H9 (cell line): Measurements from ENCODE around the gene ZNRF4. TPM values are rescaled to one million over a fixed set of nuclear protein-coding genes. Genes with fewer than 3 reads are reported as not detected.

ENCODE experiments used
- DNase-seq: peaks from one replicate; pipeline ENCODE4 v3.0.0-alpha.2; 2017
- H2AFZ ChIP-seq: one replicate; pipeline ENCODE4 v1.6.1; 2013; ENCODE audit warnings: mild to moderate bottlenecking, low read length, control low read depth, moderate library complexity
- H2AK5ac ChIP-seq: 2 replicates; pipeline ENCODE4 v1.6.1; 2013; ENCODE audit warnings: low read length, control low read depth, mixed read lengths; ENCODE audit not compliant: insufficient read length
- H2BK120ac ChIP-seq: one replicate; pipeline ENCODE4 v1.6.1; 2013; ENCODE audit warnings: low read depth, mild to moderate bottlenecking, low read length, control low read depth, inconsistent platforms; ENCODE audit not compliant: poor library complexity, severe bottlenecking
- H2BK12ac ChIP-seq: 2 replicates; pipeline ENCODE4 v1.6.1; 2013; ENCODE audit warnings: low read length, control low read depth, mixed read lengths, low read depth; ENCODE audit not compliant: insufficient read length
- H2BK15ac ChIP-seq: 2 replicates; pipeline ENCODE4 v1.6.1; 2013; ENCODE audit warnings: low read depth, low read length, control low read depth
- H2BK20ac ChIP-seq: one replicate; pipeline ENCODE4 v1.6.1; 2013; ENCODE audit warnings: low read depth, mild to moderate bottlenecking, low read length, control low read depth, inconsistent platforms; ENCODE audit not compliant: poor library complexity, severe bottlenecking
- H2BK5ac ChIP-seq: 2 replicates; pipeline ENCODE4 v1.6.1; 2013; ENCODE audit warnings: low read length, control low read depth, mixed read lengths; ENCODE audit not compliant: insufficient read length
- H3K14ac ChIP-seq: 2 replicates; pipeline ENCODE4 v1.6.1; 2013; ENCODE audit warnings: low read length, control low read depth; ENCODE audit not compliant: insufficient read depth
- H3K18ac ChIP-seq: 2 replicates; pipeline ENCODE4 v1.6.1; 2013; ENCODE audit warnings: low read depth, mild to moderate bottlenecking, mixed read lengths, low read length, control low read depth; ENCODE audit not compliant: insufficient read length
- H3K23ac ChIP-seq: 2 replicates; pipeline ENCODE4 v1.6.1; 2013; ENCODE audit warnings: low read length, control low read depth, mixed read lengths, low read depth; ENCODE audit not compliant: insufficient read length
- H3K23me2 ChIP-seq: 2 replicates; pipeline ENCODE4 v1.6.1; 2013; ENCODE audit warnings: low read depth, mild to moderate bottlenecking, mixed read lengths, low read length, control low read depth; ENCODE audit not compliant: insufficient read length, poor library complexity, severe bottlenecking
- H3K27ac ChIP-seq: 2 replicates; pipeline ENCODE4 v1.5.1; 2013; ENCODE audit warnings: low read length, control low read depth, mixed read lengths, low read depth; ENCODE audit not compliant: insufficient read length
- H3K27me3 ChIP-seq: 2 replicates; pipeline ENCODE4 v1.6.1; 2013; ENCODE audit warnings: low read length, control low read depth, inconsistent platforms; ENCODE audit not compliant: insufficient read depth
- H3K4ac ChIP-seq: 2 replicates; pipeline ENCODE4 v1.6.1; 2013; ENCODE audit warnings: low read depth, mild to moderate bottlenecking, control low read depth, inconsistent platforms, low read length, moderate library complexity
- H3K4me1 ChIP-seq: 2 replicates; pipeline ENCODE4 v1.6.1; 2013; ENCODE audit warnings: low read length, control low read depth, inconsistent platforms; ENCODE audit not compliant: insufficient read depth
- H3K4me2 ChIP-seq: 2 replicates; pipeline ENCODE4 v1.6.1; 2013; ENCODE audit warnings: low read length, control low read depth, mixed read lengths; ENCODE audit not compliant: insufficient read length, insufficient read depth
- H3K56ac ChIP-seq: 2 replicates; pipeline ENCODE4 v1.6.1; 2013; ENCODE audit warnings: low read depth, mild to moderate bottlenecking, mixed read lengths, low read length, control low read depth; ENCODE audit not compliant: insufficient read length
- H3K79me1 ChIP-seq: 2 replicates; pipeline ENCODE4 v1.6.1; 2013; ENCODE audit warnings: low read depth, mild to moderate bottlenecking, moderate library complexity, low read length, control low read depth, inconsistent platforms; ENCODE audit not compliant: insufficient read depth, poor library complexity, severe bottlenecking
- H3K79me2 ChIP-seq: 2 replicates; pipeline ENCODE4 v1.6.1; 2013; ENCODE audit warnings: low read length, control low read depth, inconsistent platforms; ENCODE audit not compliant: insufficient read depth
- H3K9ac ChIP-seq: 2 replicates; pipeline ENCODE4 v1.6.1; 2013; ENCODE audit warnings: low read length, control low read depth, mixed read lengths; ENCODE audit not compliant: insufficient read length; ENCODE audit errors: extremely low read depth
- H3K9me3 ChIP-seq: one replicate; pipeline ENCODE4 v1.6.1; 2013; ENCODE audit warnings: low read depth, low read length, inconsistent platforms; ENCODE audit not compliant: control insufficient read depth
- H3T11ph ChIP-seq: one replicate; pipeline ENCODE4 v1.6.1; 2013; ENCODE audit warnings: mild to moderate bottlenecking, low read length, control low read depth, inconsistent platforms
- H4K20me1 ChIP-seq: one replicate; pipeline ENCODE4 v1.6.1; 2013; ENCODE audit not compliant: control insufficient read depth, insufficient read length, insufficient read depth
- H4K5ac ChIP-seq: 2 replicates; pipeline ENCODE4 v1.6.1; 2013; ENCODE audit warnings: low read depth, mild to moderate bottlenecking, mixed read lengths, low read length, control low read depth; ENCODE audit not compliant: insufficient read length
- H4K8ac ChIP-seq: replicated peaks from 2 replicates; pipeline ENCODE4 v1.6.1; 2013; ENCODE audit warnings: low read length, control low read depth, mixed read lengths, low read depth; ENCODE audit not compliant: insufficient read length
- H4K91ac ChIP-seq: 2 replicates; pipeline ENCODE4 v1.6.1; 2013; ENCODE audit warnings: low read depth, mild to moderate bottlenecking, moderate library complexity, mixed read lengths, low read length, control low read depth; ENCODE audit not compliant: insufficient read length
- H3K27ac Mint-ChIP-seq, 3 experiments: 2 replicates in 2 of 3; 3 replicates in 1 of 3; pipeline ENCODE4 v1.8.0; 2020 to 2021; ENCODE audit warnings: mixed read lengths in 3 of 3, mild to moderate bottlenecking in 1 of 3, moderate library complexity in 1 of 3
- H3K27me3 Mint-ChIP-seq: 2 replicates; pipeline ENCODE4 v1.8.0; 2021; ENCODE audit warnings: low read depth, mild to moderate bottlenecking, moderate library complexity, mixed read lengths
- H3K36me3 Mint-ChIP-seq, 3 experiments: 2 replicates in 2 of 3; 3 replicates in 1 of 3; pipeline ENCODE4 v1.8.0; 2020 to 2021; ENCODE audit warnings: low read depth in 3 of 3, mixed read lengths in 3 of 3; ENCODE audit not compliant: insufficient read depth in 1 of 3
- H3K4me1 Mint-ChIP-seq, 2 experiments: 2 replicates each; pipeline ENCODE4 v1.8.0; 2020; ENCODE audit warnings: mixed read lengths in 2 of 2
- H3K4me3 Mint-ChIP-seq, 2 experiments: 2 replicates in 1 of 2; 3 replicates in 1 of 2; pipeline ENCODE4 v1.8.0; 2020 to 2021; ENCODE audit warnings: mild to moderate bottlenecking in 2 of 2, mixed read lengths in 2 of 2, moderate library complexity in 1 of 2
- H3K9me3 Mint-ChIP-seq, 2 experiments: 2 replicates in 1 of 2; 3 replicates in 1 of 2; pipeline ENCODE4 v1.8.0; 2020; ENCODE audit warnings: mild to moderate bottlenecking in 2 of 2, mixed read lengths in 2 of 2, moderate library complexity in 1 of 2
- CTCF ChIP-seq: fragments of 200-600 bp; sonication (generic); conservative IDR thresholded peaks from 3 replicates; pipeline ENCODE4 v1.8.0; 2021; ENCODE audit warnings: antibody characterized with exemption, mild to moderate bottlenecking
- whole genome bisulfite sequencing: extraction: QIAGEN DNeasy Blood & Tissue Kit; methylation state at CpG from one replicate; pipeline ENCODE4 v1.1.7; 2013; ENCODE audit warnings: missing lambda C conversion rate, low lambda C conversion rate, mixed read lengths; ENCODE audit not compliant: insufficient read length; ENCODE audit errors: extremely low coverage; 5-methylcytosine and 5-hydroxymethylcytosine counted together
- total RNA-seq: library from RNA; stranded (reverse); gene quantifications from 2 replicates; pipeline ENCODE4 v1.2.1, GENCODE V29; 2021

The ZNRF4 gene
- total RNA-seq, 1 experiment from 2014 or later = not detected

GRCh38 chr19:5407356-5407755, 47.9 kb upstream of the ZNRF4 start:
- Histone ChIP-seq H3K23ac (no peak overlapping the region), H3K56ac (no peak overlapping the region), H3K79me1 (no peaks in the 10 kb centered on the region), H3K27ac (no peak overlapping the region), H3K4me2 (no peak overlapping the region), H3K79me2 (no peaks in the 10 kb centered on the region), H3T11ph (no peak overlapping the region), H2AK5ac (no peak overlapping the region), H2BK12ac (no peak overlapping the region), H3K14ac (no peak overlapping the region), H3K9ac (no peak overlapping the region), H3K27me3 (no peaks in the 10 kb centered on the region; the same call in 1 of the 2 replicates), H4K8ac (no peak overlapping the region), H2BK120ac (no peak overlapping the region), H4K5ac (no peak overlapping the region), H4K91ac (no peak overlapping the region), H3K18ac (no peak overlapping the region), H2BK5ac (no peak overlapping the region), H3K4ac (no peak overlapping the region), H4K20me1 (no peaks in the 10 kb centered on the region), H3K9me3 (no peaks in the 10 kb centered on the region), H3K23me2 (no peaks in the 10 kb centered on the region), H2BK15ac (no peak overlapping the region), H2BK20ac (no peak overlapping the region), H3K4me1 (no peaks in the 10 kb centered on the region), H2AFZ (no peak overlapping the region)
- Mint-ChIP-seq H3K4me1 (peaks cover 0 to 14% of the 10 kb centered on the region in 2 experiments; a peak in 3 of 4 replicates), H3K9me3 (peaks cover 9 to 15% of the 10 kb centered on the region in 2 experiments), H3K27me3 (peaks cover 48% of the 10 kb centered on the region), H3K27ac (no peak overlapping the region), H3K4me3 (peak overlapping the region in 1 of 2 experiments; percentile 35; a peak in 1 of 5 replicates), H3K36me3 (peaks cover 0 to 5% (median 0%) of the 10 kb centered on the region in 3 experiments; a peak in 1 of 7 replicates)
- WGBS = no CpG with 5 or more reads among the region's 4 CpGs
- DNase-seq = no peak
- no peak for TF ChIP-seq CTCF
